HG03432 (cell line): ENCODE results near the gene KIAA0930.

Experiments
- ATAC-seq: cut with Tn5 transposase; IDR thresholded peaks from one replicate; pipeline ENCODE4 v1.9.1; 2021; ENCODE audit warnings: mild to moderate bottlenecking, moderate library complexity; ENCODE audit not compliant: unreplicated experiment

The KIAA0930 gene

GRCh38 chr22:45181240-45181639, 59.5 kb downstream of the KIAA0930 start:
- ATAC-seq: no peak

- ATAC-seq: no peak
Observed at GRCh38 chr22:45180146-45180679, 60.5 kb downstream of the KIAA0930 start.

- no peak for ATAC-seq
Observed at GRCh38 chr22:45179276-45180049, 61.2 kb downstream of the KIAA0930 start.

- no peak for ATAC-seq
Observed at GRCh38 chr22:45172881-45173585, 67.7 kb downstream of the KIAA0930 start.

- no peak for ATAC-seq
Observed at GRCh38 chr22:45171830-45172229, 68.9 kb downstream of the KIAA0930 start.

GRCh38 chr22:45169591-45170466, 70.9 kb downstream of the KIAA0930 start:
- no peak for ATAC-seq

GRCh38 chr22:45166932-45167331, 73.8 kb downstream of the KIAA0930 start:
- no peak for ATAC-seq

- peak; percentile 30 for ATAC-seq
Observed at GRCh38 chr22:45164270-45165088, 76.2 kb downstream of the KIAA0930 start.

- ATAC-seq: peak; percentile 70
Observed at GRCh38 chr22:45163451-45164269, 77.0 kb downstream of the KIAA0930 start, which contains the start of gene NUP50. TSS of gene NUP50 (plus strand) at chr22:45163925. CDS start at chr22:45168178, 4,253 bp downstream.

- ATAC-seq: peak; percentile 8
Observed at GRCh38 chr22:45163099-45163450, 77.6 kb downstream of the KIAA0930 start.

GRCh38 chr22:45162531-45162930, 78.2 kb downstream of the KIAA0930 start:
- ATAC-seq: no peak

- ATAC-seq: no peak
Observed at GRCh38 chr22:45159652-45160462, 80.8 kb downstream of the KIAA0930 start.

- no peak for ATAC-seq
Observed at GRCh38 chr22:45157907-45158306, 82.8 kb downstream of the KIAA0930 start.

- ATAC-seq: no peak
Observed at GRCh38 chr22:45155050-45155840, 85.4 kb downstream of the KIAA0930 start.

- no peak for ATAC-seq
Observed at GRCh38 chr22:45154383-45154782, 86.3 kb downstream of the KIAA0930 start.

- ATAC-seq: no peak
Observed at GRCh38 chr22:45151503-45151902, 89.2 kb downstream of the KIAA0930 start.

GRCh38 chr22:45150139-45150538, 90.6 kb downstream of the KIAA0930 start:
- ATAC-seq: no peak

GRCh38 chr22:45149671-45150070, 91.0 kb downstream of the KIAA0930 start:
- no peak for ATAC-seq
